WI38 (cell line): ENCODE measurements around the gene ZSWIM5.

Experiments
- H3K4me3 ChIP-seq: 2 replicates; pipeline ENCODE4 v1.5.1; 2011; ENCODE audit warnings: low read depth, mild to moderate bottlenecking, control low read depth, low read length
- CTCF ChIP-seq: IDR thresholded peaks from 2 replicates; pipeline ENCODE4 v1.5.1; 2012; ENCODE audit warnings: low read depth, mild to moderate bottlenecking, control low read depth, low read length

The ZSWIM5 gene

GRCh38 chr1:44976252-44976651 lies 230.2 kb downstream of the ZSWIM5 start:
- TF ChIP-seq CTCF: no peak
- no peak overlapping the region for H3K4me3 ChIP-seq

- TF ChIP-seq CTCF: no peak
- no peak overlapping the region for H3K4me3 ChIP-seq
These were observed 232.8 kb downstream of the ZSWIM5 start for GRCh38 chr1:44973645-44974044.

GRCh38 chr1:44970317-44970716 lies 236.1 kb downstream of the ZSWIM5 start:
- H3K4me3 ChIP-seq: no peak overlapping the region
- TF ChIP-seq CTCF: no peak
